Aorta (tissue), 5 donors: ENCODE results near the gene GPR108. TPM values are rescaled to one million over a fixed set of nuclear protein-coding genes. Genes with fewer than 3 reads are reported as not detected.
A peak's percentile ranks its signal among the peaks of the same experiment; 100 is the strongest.

Source experiments
- ATAC-seq: fragments of 200-7000 bp; cut with Tn5 transposase; one replicate; pipeline ENCODE4 v1.9.1; 2022; ENCODE audit warnings: moderate library complexity; ENCODE audit not compliant: low FRiP score
- DNase-seq, 2 donors: peaks; one replicate each; pipeline ENCODE4 v3.0.0-alpha.2; 2020
- H3K27ac ChIP-seq, 2 donors: one replicate each; pipeline ENCODE4 v1.5.1; 2013; ENCODE audit warnings: low read length in 2 of 2, mild to moderate bottlenecking in 2 of 2, moderate library complexity in 2 of 2, control low read depth in 1 of 2, inconsistent platforms in 1 of 2, low read depth in 1 of 2
- H3K27me3 ChIP-seq, 2 donors: one replicate each; pipeline ENCODE4 v1.6.1; 2013; ENCODE audit warnings: control low read depth in 1 of 2, low read length in 1 of 2, mild to moderate bottlenecking in 1 of 2, moderate library complexity in 1 of 2; ENCODE audit not compliant: insufficient read depth in 2 of 2, control insufficient read depth in 1 of 2
- H3K36me3 ChIP-seq, 2 donors: one replicate each; pipeline ENCODE4 v1.6.1; 2013; ENCODE audit warnings: control low read depth in 1 of 2, low read length in 1 of 2, mild to moderate bottlenecking in 1 of 2; ENCODE audit not compliant: insufficient read depth in 2 of 2, control insufficient read depth in 1 of 2
- H3K4me1 ChIP-seq, 2 donors: one replicate each; pipeline ENCODE4 v1.6.1; 2013; ENCODE audit warnings: low read length in 2 of 2, control low read depth in 1 of 2, mild to moderate bottlenecking in 1 of 2, moderate library complexity in 1 of 2; ENCODE audit not compliant: insufficient read depth in 2 of 2, control insufficient read depth in 1 of 2
- H3K4me3 ChIP-seq, 2 donors: one replicate each; pipeline ENCODE4 v1.5.1; 2013; ENCODE audit warnings: low read length in 2 of 2, control low read depth in 1 of 2, mild to moderate bottlenecking in 1 of 2
- H3K9me3 ChIP-seq: one replicate; pipeline ENCODE4 v1.6.1; 2013; ENCODE audit warnings: mild to moderate bottlenecking, low read length; ENCODE audit not compliant: control insufficient read depth
- WGBS, 2 donors: extraction: QIAGEN DNeasy Blood & Tissue Kit; methylation state at CpG; one replicate each; pipeline ENCODE4 v1.1.7; 2013; 5-methylcytosine and 5-hydroxymethylcytosine counted together
- intact Hi-C, 2 donors: fragments of 100-400 bp; cut with DNase I; formaldehyde crosslinking; loops; one replicate each; pipeline versions ENCODE4 v1.14.2 to v1.15.0; 2022
- polyA plus RNA-seq, 2 donors: library from polyadenylated mRNA; stranded (reverse); fragments of 200-250 nt; gene quantifications; one replicate each; pipeline ENCODE4 v1.2.3, GENCODE V29; 2013
- total RNA-seq, 2 donors: library from RNA; stranded (reverse); fragmentation: NEBNext Ultra II Directional; extraction: Animal tissue kit (Norgen Biotek cat#: 25700); gene quantifications; one replicate each; pipeline ENCODE4 v1.2.1, GENCODE V29; 2021
- donor health status: healthy with polysubstance abuse.
- donor health status: Bipolar disorder and iron deficiency.
- donor health status: DM: no; HTN: no; CAD: no.
- donor health status: DM: no; HTN: no; CAD: no.
- donor health status: DM: yes; HTN: yes; CAD: no.

GPR108 gene
- total and polyA plus RNA-seq, 4 donors: 33.1 to 117 (median 59.7) TPM

DNA sequence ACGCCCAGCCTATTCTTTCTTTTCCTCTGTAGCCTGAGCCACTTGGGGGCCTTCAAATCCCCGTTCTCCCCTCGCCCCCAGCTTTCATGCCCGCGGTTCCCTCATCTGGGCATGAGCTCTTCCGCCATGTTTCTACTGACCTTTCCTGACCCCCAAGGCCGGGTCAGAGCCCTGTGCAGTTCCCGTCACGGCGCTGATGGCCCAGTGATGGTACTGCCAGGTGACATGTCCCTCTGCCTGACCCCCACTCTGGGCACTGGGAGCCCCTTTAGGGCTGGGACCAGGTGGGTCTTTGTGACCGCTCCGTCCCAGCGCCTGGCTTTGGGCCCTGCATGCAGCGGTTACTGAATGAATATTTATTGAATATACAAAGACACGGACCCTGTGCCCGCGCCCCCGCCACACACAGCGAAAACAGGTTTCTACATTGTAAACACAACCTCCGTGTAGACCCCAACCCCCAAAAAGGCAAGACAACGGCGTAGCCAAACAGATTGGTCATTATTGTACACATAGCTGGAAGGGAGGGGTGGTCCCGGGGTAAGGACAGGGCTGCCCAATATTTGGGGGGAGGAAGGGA, 7.7 kb downstream of the GPR108 start:
- DNase-seq (no peak), ATAC-seq (no peak)
- no peaks in the 10 kb centered on the region for H3K27me3 ChIP-seq
- no peaks in the 10 kb centered on the region for H3K4me1 ChIP-seq
- no peak overlapping the region for H3K4me3 ChIP-seq
- no peaks in the 10 kb centered on the region for H3K9me3 ChIP-seq
- peaks cover 0 to 3% of the 10 kb centered on the region in 2 donors for H3K36me3 ChIP-seq
- intact Hi-C loops: loop anchor here in 1 of 2 donors (10.0 kb wide), 2 partner anchors 95 to 205 kb away; no protein-coding TSS in a partner anchor
- no peak overlapping the region for H3K27ac ChIP-seq
- WGBS, 2 donors: 87 to 92% methylated on average over 23 of the region's 23 CpGs

DNA sequence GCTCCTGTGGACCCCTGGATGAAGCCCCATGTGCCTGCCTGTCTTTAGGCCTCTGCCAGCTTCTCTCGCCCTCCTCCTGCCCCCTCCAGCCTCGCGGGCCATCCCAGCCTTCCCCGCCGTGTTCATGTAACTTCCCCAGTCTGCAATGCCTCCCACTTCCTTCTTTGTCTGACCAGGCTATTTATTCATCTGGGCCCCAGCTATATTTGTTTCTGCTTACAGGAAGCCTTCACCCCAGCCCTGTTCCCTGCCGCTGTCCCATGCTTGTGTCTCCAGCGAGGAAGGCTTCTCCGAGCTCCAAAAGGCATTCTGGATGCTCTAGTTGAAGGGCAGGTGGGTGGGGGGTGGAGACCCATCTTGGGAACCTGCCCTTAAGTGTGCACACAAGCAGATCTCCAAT, 9.0 kb downstream of the GPR108 start:
- WGBS, 2 donors: 21 to 30% methylated on average over 7 to 8 of the region's 8 CpGs
- ATAC-seq (no peak), DNase-seq (peak in 1 of 2 donors; percentile 81)
- H3K4me1 ChIP-seq: no peaks in the 10 kb centered on the region
- H3K4me3 ChIP-seq: no peak overlapping the region
- H3K36me3 ChIP-seq: peaks cover 0 to 3% of the 10 kb centered on the region in 2 donors
- H3K27ac ChIP-seq: no peak overlapping the region
- no peaks in the 10 kb centered on the region for H3K9me3 ChIP-seq
- intact Hi-C loops: no loop called here
- no peaks in the 10 kb centered on the region for H3K27me3 ChIP-seq

DNA sequence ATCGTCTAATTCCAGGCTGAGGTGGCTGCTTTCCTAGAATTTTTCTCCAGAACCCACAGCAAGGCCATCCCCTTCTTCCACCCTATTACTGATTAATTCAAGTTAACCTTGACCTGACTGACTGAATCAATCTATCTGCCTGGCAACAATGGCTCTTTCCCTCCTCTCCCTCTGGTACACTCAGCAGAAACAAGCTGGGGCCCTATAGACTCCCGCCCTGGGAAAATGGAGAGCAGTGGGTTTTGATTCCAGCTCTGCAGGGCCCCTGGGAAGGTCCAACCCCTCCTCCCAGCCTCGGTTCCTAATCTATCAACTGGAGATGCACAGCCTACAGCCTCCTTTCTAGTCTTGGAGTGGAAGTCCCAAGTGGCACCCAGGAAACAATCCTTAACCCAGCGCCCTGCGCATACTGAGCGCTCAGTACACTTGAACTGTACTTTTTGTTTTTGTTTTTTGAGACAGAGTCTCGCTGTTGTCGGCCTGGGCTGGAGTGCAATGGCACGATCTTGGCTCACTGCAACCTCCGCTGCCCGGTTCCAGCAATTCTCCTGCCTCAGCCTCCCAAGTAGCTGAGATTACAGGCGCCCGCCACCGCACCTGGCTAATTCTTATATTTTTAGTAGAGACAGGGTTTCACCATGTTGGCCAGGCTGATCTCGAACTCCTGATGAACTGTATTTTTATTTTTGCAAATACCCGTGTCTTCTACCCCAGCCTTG, 11.7 kb downstream of the GPR108 start:
- Histone ChIP-seq H3K27me3 (no peaks in the 10 kb centered on the region), H3K36me3 (no peaks in the 10 kb centered on the region), H3K9me3 (no peaks in the 10 kb centered on the region), H3K4me3 (no peak overlapping the region), H3K27ac (no peak overlapping the region), H3K4me1 (no peaks in the 10 kb centered on the region)
- intact Hi-C loops: no loop called here
- ATAC-seq (no peak), DNase-seq (no peak)
- 80 to 81% methylated on average over 16 of the region's 16 CpGs for WGBS, 2 donors

DNA sequence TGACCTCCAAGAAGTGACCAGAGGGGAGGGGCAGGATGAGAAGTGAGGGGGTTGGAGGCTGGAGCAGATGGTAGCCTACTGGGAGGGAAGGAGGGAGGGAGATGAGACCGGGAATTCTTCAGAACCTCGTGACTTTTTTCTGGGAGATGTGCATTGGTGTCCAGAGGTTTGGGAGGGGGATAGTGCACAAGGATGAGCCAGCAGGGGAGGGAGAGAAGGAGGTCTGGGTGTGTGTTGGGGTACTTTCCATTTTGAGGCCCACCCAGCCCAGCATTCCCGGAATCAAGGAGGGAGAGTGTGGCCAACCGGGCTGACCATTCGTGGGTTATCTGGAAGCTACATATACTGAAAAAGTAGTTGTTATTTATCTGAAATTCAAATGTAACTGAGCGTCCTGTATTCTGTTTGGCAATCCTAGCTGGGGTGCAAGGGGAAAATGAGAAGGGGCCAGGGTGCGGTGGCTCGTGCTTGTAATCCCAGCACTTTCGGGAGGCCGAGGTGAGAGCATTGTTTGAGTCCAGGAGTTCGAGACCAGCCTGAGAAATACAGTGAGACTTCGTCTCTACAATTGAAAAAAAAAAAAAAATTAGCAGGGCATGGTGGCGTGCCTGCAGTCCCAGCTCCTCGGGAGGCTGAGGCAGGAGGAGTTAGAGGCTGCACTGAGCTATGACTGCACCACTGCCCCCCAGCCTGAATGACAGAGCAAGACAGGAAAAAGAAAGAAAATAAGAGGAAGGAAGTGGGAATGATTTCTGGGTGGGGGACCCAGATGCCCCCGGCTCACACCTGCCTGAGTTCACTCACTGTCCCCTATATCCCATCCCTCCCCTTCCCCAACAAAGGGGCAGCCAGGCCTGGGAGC, 12.5 kb downstream of the GPR108 start:
- H3K27me3 ChIP-seq: no peaks in the 10 kb centered on the region
- H3K9me3 ChIP-seq: no peaks in the 10 kb centered on the region
- 66 to 70% methylated on average over 15 of the region's 15 CpGs for WGBS, 2 donors
- H3K4me1 ChIP-seq: no peaks in the 10 kb centered on the region
- no peak overlapping the region for H3K4me3 ChIP-seq
- DNase-seq (peak; percentile 31 to 50), ATAC-seq (no peak)
- H3K27ac ChIP-seq: no peak overlapping the region
- H3K36me3 ChIP-seq: no peaks in the 10 kb centered on the region
- intact Hi-C loops: no loop called here

DNA sequence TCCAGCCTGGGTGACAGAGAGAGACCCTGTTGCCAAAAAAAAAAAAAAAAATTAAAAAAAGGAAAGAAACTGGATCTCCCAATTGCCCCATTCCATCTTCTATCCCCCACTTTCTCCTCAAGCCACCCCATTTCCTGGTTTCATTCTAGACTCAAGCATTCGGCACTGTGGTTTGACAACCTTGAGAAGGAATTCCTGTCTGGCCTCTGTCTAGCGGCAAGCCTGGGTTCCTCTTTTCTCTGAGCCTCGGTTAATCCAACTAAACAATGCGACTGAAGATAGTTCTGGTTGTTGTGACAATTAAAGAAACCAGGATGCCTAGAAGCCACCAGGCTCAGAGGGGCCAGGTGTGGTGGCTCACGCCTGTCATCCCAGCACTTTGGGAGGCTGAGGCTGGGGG, 13.6 kb downstream of the GPR108 start:
- H3K9me3 ChIP-seq: no peaks in the 10 kb centered on the region
- intact Hi-C loops: no loop called here
- 77 to 80% methylated on average over 5 of the region's 5 CpGs for WGBS, 2 donors
- no peak overlapping the region for H3K4me3 ChIP-seq
- H3K27ac ChIP-seq: no peak overlapping the region
- no peaks in the 10 kb centered on the region for H3K27me3 ChIP-seq
- H3K4me1 ChIP-seq: no peaks in the 10 kb centered on the region
- DNase-seq: peak; percentile 44 to 56
- no peaks in the 10 kb centered on the region for H3K36me3 ChIP-seq
- ATAC-seq: no peak

DNA sequence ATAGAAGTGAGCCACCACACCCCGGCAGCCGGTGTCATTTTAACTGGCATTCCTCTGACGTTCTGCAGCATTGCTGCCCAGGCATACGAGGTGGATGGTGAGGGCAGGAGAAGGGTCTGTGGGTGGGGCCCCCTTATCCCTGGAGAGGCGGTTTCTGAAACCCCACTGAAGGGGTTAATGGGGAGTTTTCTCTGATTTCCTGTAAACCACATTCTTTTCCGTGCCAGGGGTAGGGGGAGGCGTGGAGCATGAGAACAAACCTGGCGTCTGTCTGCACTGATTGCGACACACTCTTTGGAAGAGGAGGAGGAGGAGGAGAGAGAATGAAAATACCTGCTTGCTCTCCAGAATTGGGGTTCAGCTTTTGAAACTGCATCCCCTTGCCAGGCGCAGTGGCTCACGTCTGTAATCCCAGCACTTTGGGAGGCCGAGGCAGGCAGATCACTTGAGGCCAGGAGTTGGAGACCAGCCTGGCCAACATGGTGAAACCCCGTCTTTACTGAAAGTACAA, 14.2 kb downstream of the GPR108 start:
- peak; percentile 39 for ATAC-seq
- no peaks in the 10 kb centered on the region for H3K9me3 ChIP-seq
- no peaks in the 10 kb centered on the region for H3K36me3 ChIP-seq
- H3K27ac ChIP-seq: no peak overlapping the region
- DNase-seq: peak in 1 of 2 donors; percentile 52
- 24 to 26% methylated on average over 13 of the region's 13 CpGs for WGBS, 2 donors
- H3K27me3 ChIP-seq: no peaks in the 10 kb centered on the region
- H3K4me1 ChIP-seq: no peaks in the 10 kb centered on the region
- no peak overlapping the region for H3K4me3 ChIP-seq
- intact Hi-C loops: no loop called here

DNA sequence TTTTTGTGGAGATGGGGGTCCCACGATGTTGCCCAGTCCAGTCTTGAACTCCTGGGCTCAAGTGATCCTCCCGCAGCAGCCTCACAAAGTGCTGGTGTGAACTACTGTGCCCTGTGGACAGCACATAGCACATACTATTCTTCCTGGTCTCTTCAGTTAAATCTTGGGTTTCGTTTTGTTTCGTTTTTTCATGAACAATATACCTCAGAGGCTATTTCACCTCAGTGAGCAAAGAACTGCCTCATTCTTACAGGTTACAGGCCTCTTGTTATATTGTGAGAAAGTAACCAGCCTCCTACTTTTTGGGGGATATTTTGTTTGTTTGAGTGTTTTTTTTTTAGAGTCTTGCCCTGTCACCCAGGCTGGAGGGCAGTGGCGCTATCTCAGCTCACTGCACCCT, 15.6 kb downstream of the GPR108 start:
- no peaks in the 10 kb centered on the region for H3K4me1 ChIP-seq
- H3K27ac ChIP-seq: no peak overlapping the region
- no peaks in the 10 kb centered on the region for H3K36me3 ChIP-seq
- intact Hi-C loops: no loop called here
- DNase-seq: no peak
- 76 to 83% methylated on average over 5 of the region's 5 CpGs for WGBS, 2 donors
- no peak overlapping the region for H3K4me3 ChIP-seq
- no peaks in the 10 kb centered on the region for H3K27me3 ChIP-seq
- H3K9me3 ChIP-seq: no peaks in the 10 kb centered on the region
- no peak for ATAC-seq

DNA sequence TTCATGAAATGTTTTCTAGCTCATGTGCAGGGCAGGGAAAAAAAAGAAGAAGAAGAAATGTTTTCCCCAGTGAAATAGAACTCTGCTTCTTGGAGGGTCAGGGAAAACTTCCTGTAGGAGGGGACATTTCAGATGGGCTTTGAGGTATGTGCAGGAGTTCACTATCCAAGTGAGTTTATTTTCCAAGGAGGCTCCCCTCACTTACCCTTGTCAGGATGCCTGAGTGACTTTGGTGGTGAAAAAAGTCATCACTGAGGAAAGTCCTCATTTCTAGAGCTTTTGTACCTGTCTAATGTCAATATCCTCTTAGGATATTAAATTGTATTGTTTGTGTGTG, 16.3 kb downstream of the GPR108 start:
- Histone ChIP-seq H3K27ac (no peak overlapping the region), H3K36me3 (no peaks in the 10 kb centered on the region), H3K4me1 (no peaks in the 10 kb centered on the region), H3K9me3 (no peaks in the 10 kb centered on the region), H3K27me3 (no peaks in the 10 kb centered on the region), H3K4me3 (no peak overlapping the region)
- ATAC-seq (no peak), DNase-seq (no peak)
- intact Hi-C loops: no loop called here
